ENCODE results near the gene KLHL14. TPM values are rescaled to one million over a fixed set of nuclear protein-coding genes. Genes with fewer than 3 reads are reported as not detected.

Gene KLHL14
- total and polyA plus RNA-seq, 2 of the 13 experiments (the other 11 are each of a cell fraction or from before 2014, with no cell fraction given) = 16.0 to 41.8 TPM

DNA sequence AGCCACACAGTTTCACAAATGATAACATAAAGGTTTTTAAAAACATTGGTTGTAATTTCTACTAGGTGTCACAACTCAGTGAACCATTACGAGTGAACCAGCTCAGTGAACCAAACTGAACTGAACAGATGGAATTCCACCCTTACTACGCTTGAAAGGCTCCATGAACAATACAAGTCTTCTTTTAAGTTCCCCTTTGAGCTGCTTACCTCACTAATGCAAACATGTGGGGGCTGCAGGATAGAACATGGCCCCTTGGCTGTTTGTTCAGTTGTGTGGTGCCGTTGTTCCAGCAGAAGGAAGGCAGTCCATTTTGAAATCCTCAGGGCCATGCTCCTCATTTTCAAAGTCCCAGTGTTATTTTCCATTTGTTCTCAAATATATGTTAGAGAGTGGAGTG is 30.7 kb upstream of the KLHL14 start (continued):
- no peak for TF ChIP-seq PRPF4 (IDR thresholded peaks at IDR 0.05; ENCODE audit: low read depth, low read length, poor library complexity, severe bottlenecking)
- no peak for TF ChIP-seq ZFP82 (CRISPR knock-in tag; IDR thresholded peaks at IDR 0.05; ENCODE audit: borderline replicate concordance)
- TF ChIP-seq ZNF124 (CRISPR knock-in tag; IDR thresholded peaks at IDR 0.05) = no peak
- no peak for TF ChIP-seq ZKSCAN5 (CRISPR knock-in tag; IDR thresholded peaks at IDR 0.05)
- peak; percentile 16 for TF ChIP-seq TBL1XR1 (IDR thresholded peaks at IDR 0.05; ENCODE audit: borderline replicate concordance, low read length, partially characterized antibody)
- peak; percentile 41; the same call in 1 of the 2 replicates for TF ChIP-seq ZFX (CRISPR knock-in tag; IDR thresholded peaks at IDR 0.05; ENCODE audit: low read depth)
- TF ChIP-seq ZNF761 (CRISPR knock-in tag; conservative IDR thresholded peaks at IDR 0.05) = no peak
- peak; percentile 75 for TF ChIP-seq IRF2 (CRISPR knock-in tag; IDR thresholded peaks at IDR 0.05)
- TF ChIP-seq NR2F2 (IDR thresholded peaks at IDR 0.05; ENCODE audit: borderline replicate concordance, low read depth) = peak; percentile 92
- TF ChIP-seq REPIN1 (CRISPR knock-in tag; IDR thresholded peaks at IDR 0.05; ENCODE audit: borderline replicate concordance, low read depth) = peak; percentile 43; the same call in 1 of the 2 replicates
- no peak for TF ChIP-seq EED (CRISPR knock-in tag; IDR thresholded peaks at IDR 0.05)
- no peak for TF ChIP-seq CCDC6 (CRISPR knock-in tag; IDR thresholded peaks at IDR 0.05)
- TF ChIP-seq, protein P1, sequence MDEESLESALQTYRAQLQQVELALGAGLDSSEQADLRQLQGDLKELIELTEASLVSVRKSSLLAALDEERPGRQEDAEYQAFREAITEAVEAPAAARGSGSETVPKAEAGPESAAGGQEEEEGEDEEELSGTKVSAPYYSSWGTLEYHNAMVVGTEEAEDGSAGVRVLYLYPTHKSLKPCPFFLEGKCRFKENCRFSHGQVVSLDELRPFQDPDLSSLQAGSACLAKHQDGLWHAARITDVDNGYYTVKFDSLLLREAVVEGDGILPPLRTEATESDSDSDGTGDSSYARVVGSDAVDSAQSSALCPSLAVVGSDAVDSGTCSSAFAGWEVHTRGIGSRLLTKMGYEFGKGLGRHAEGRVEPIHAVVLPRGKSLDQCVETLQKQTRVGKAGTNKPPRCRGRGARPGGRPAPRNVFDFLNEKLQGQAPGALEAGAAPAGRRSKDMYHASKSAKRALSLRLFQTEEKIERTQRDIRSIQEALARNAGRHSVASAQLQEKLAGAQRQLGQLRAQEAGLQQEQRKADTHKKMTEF (CRISPR knock-in tag; IDR thresholded peaks at IDR 0.05) = peak; percentile 91
- TF ChIP-seq SOX6 (IDR thresholded peaks at IDR 0.05) = no peak
- TF ChIP-seq SOX6 (CRISPR knock-in tag; IDR thresholded peaks at IDR 0.05) = peak; percentile 98
- no peak for TF ChIP-seq U2AF2 (IDR thresholded peaks at IDR 0.05; ENCODE audit: low read depth, low read length)
- no peak for TF ChIP-seq CBX1 (IDR thresholded peaks at IDR 0.05; ENCODE audit: low read depth)
- no peak for TF ChIP-seq ZNF782 (CRISPR knock-in tag; IDR thresholded peaks at IDR 0.05; ENCODE audit: borderline replicate concordance)
- TF ChIP-seq HCFC1 (IDR thresholded peaks at IDR 0.05; ENCODE audit: low read depth, low read length) = no peak
- peak; percentile 42; the same call in 1 of the 2 replicates for TF ChIP-seq SPEN (CRISPR knock-in tag; IDR thresholded peaks at IDR 0.05; ENCODE audit: low read depth)
- no peak for TF ChIP-seq ZNF296 (CRISPR knock-in tag; conservative IDR thresholded peaks at IDR 0.05)
- TF ChIP-seq ZBTB42 (CRISPR knock-in tag; IDR thresholded peaks at IDR 0.05) = no peak
- no peak for TF ChIP-seq FOXM1 (CRISPR knock-in tag; IDR thresholded peaks at IDR 0.05)
- TF ChIP-seq JARID2 (CRISPR knock-in tag; IDR thresholded peaks at IDR 0.05; ENCODE audit: insufficient replicate concordance) = no peak
- 0 out of 2 replicates have a peak, but pooled peaks have one; percentile 39 for TF ChIP-seq DNMT3B (CRISPR knock-in tag; conservative IDR thresholded peaks at IDR 0.05)
- peak; percentile 75 for TF ChIP-seq TBX2 (CRISPR knock-in tag; IDR thresholded peaks at IDR 0.05; ENCODE audit: borderline replicate concordance)
- TF ChIP-seq KDM3A (CRISPR knock-in tag; IDR thresholded peaks at IDR 0.05; ENCODE audit: low read depth) = no peak
- TF ChIP-seq SYNCRIP (IDR thresholded peaks at IDR 0.05; ENCODE audit: insufficient read depth, low read depth, low read length) = no peak
- TF ChIP-seq ZNF816 (CRISPR knock-in tag; IDR thresholded peaks at IDR 0.05; ENCODE audit: borderline replicate concordance) = no peak
- TF ChIP-seq MAF1 (CRISPR knock-in tag; IDR thresholded peaks at IDR 0.05; ENCODE audit: borderline replicate concordance) = no peak
- peak; percentile 81 for TF ChIP-seq KAT8 (CRISPR knock-in tag; IDR thresholded peaks at IDR 0.05)
- TF ChIP-seq BRCA1 (CRISPR knock-in tag; IDR thresholded peaks at IDR 0.05) = no peak
- no peak for TF ChIP-seq MZF1 (CRISPR knock-in tag; IDR thresholded peaks at IDR 0.05; ENCODE audit: borderline replicate concordance)
- TF ChIP-seq POLR2A (IDR thresholded peaks at IDR 0.05; ENCODE audit: insufficient read depth in 1 of 2, low read depth in 2 of 2, low read length in 2 of 2) = peak; percentile 56 to 91
- TF ChIP-seq HOXA5 (CRISPR knock-in tag; IDR thresholded peaks at IDR 0.05) = peak; percentile 53; the same call in 1 of the 2 replicates

All from HepG2 (cell line).